Activated CD4-positive, alpha-beta T cell treated with anti-CD3 and anti-CD28 coated beads for 48 hours (primary cell): ENCODE data around the gene KRTAP9-6.
"Not testable (repeated sequence)": the region's sequence is repeated elsewhere in the genome, so short reads cannot be mapped to it uniquely, and the experiment has no call there.

Source experiments
- DNase-seq: peaks from one replicate; pipeline ENCODE4 v3.0.0-alpha.2; 2020

The KRTAP9-6 gene

GRCh38 chr17:41271858-41272257 is 6.7 kb downstream of the KRTAP9-6 start:
- no peak for DNase-seq

DNA sequence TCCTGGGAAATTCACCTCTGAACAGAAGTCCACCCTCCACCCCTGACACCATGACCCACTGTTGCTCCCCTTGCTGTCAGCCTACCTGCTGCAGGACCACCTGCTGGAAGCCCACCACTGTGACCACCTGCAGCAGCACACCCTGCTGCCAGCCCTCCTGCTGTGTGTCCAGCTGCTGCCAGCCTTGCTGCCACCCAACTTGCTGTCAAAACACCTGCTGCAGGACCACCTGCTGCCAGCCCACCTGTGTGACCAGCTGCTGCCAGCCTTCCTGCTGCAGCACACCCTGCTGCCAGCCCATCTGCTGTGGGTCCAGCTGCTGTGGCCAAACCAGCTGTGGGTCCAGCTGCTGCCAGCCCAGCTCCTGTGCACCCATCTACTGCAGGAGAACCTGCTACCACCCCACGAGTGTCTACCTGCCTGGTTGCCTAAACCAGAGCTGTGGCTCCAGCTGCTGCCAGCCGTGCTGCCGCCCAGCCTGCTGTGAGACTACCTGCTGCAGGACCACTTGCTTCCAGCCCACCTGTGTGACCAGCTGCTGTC is 10.5 kb downstream of the KRTAP9-6 start, which contains the start of gene KRTAP9-7:
Gene KRTAP9-7 (plus strand): TSS at position 51 of the 543 bp plus-strand sequence. CDS start 0 bp downstream, at position 51.
- not testable (repeated sequence) for DNase-seq

DNA sequence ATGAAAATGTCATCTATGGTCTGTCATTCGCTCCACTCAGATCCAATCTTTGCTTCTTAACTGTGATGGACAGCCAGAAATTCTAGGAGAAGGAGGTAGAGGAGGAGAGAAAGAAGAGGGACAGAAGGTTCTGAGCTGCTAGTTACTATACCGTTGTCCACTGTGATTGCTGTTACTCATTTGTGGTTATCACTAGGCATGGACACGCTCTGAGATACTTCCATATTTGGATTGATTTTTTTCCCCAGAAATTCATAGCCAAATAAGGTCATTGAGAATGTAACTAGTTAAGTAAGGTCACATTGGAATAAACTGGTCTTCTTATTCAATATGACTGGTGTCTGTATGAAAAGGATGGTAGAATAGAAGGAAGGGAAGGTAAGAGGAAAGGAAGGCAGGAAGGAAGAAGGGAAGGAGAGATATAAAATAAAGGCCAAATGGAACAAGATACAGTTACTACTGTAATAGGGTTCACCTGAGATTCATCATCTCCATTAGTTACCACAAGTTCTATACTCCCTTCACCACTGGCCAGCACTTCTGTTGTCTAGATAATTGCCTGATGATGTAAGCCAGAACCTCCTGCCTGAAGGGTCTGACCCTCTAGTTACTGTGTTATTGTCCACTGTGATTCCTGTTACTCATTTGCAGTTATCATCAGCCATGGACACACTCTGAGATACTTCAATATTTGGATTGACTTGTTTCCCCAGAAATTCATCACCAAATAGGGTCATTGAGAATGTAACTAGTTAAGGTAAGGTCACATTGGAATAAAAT is 13.2 kb downstream of the KRTAP9-6 start:
- DNase-seq = no peak

GRCh38 chr17:41284043-41284442 is 18.9 kb downstream of the KRTAP9-6 start:
- no peak for DNase-seq

GRCh38 chr17:41284546-41284945 is 19.4 kb downstream of the KRTAP9-6 start:
- DNase-seq = no peak

DNA sequence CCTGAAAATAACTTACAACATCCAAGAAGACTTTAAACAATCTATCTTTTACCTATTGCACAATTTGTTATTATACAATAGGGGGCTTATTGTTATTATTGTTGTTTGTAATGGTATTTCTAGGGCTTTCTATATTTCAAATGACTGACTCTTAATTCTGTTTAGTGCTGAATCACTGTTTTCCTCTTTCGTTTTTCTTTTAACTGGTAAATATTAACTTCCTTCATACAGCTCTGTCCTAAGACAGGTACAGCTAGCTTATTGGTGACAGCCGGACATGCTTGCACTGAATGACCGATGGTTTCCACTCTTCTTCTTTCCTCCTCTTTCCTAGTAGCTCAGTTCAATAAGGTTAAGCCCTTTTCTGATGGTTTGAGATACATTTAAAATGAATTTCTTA is 21.9 kb downstream of the KRTAP9-6 start:
- DNase-seq = no peak

GRCh38 chr17:41294016-41294415 is 28.8 kb downstream of the KRTAP9-6 start:
- no peak for DNase-seq

DNA sequence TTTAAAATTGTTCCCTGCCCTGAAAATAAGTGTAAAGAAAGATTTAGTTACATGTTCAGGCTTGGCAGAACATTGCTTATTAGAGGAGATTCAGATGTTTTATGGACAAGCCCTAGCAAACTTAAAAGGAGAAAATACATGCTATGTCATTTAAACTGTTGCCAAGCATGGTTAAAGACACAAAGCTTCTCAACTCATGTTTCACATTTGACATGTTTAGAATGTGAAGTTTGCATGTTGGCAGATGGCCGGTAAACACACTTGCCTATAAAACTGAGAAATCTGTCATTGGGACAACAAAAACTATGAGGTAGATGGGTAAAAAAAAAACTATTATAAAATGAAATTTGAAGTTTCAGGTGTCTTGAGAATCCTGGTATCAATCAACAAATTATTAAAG is 31.7 kb downstream of the KRTAP9-6 start:
- no peak for DNase-seq

- no peak for DNase-seq
These were observed 33.4 kb downstream of the KRTAP9-6 start for GRCh38 chr17:41298458-41299135.

GRCh38 chr17:41301204-41301790 is 36.1 kb downstream of the KRTAP9-6 start:
- DNase-seq = no peak

- DNase-seq = no peak
These were observed 37.0 kb downstream of the KRTAP9-6 start, which contains the start of gene KRTAP29-1 for GRCh38 chr17:41301916-41302901. Gene KRTAP29-1, minus strand, starts transcription at chr17:41302851. Its CDS starts 0 bp downstream, at chr17:41302851.

DNA sequence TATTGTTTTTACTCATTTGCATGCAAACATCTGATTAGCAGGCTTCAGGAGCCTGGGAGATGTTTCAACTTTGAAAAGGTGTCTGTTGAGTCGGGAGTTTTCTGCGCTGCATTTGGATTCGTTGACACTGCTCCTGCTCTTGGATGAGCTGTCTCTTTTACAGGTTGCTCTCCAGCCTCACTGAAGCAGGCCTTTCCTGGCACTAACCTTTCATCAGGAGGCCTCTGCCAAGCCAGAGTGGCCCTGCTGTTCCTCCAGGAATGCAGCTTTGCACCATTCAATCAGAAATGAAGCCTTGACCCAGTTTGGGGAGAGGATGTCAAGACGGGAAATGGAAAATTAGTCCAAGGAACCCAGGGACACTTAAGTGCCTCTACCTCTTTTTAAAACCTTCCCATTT is 37.8 kb downstream of the KRTAP9-6 start:
- no peak for DNase-seq

GRCh38 chr17:41304091-41304490 is 38.9 kb downstream of the KRTAP9-6 start:
- DNase-seq = no peak

- no peak for DNase-seq
These were observed 42.5 kb downstream of the KRTAP9-6 start for GRCh38 chr17:41307647-41308046.

- DNase-seq = peak; percentile 53
These were observed 43.2 kb downstream of the KRTAP9-6 start for GRCh38 chr17:41308251-41308917.

DNA sequence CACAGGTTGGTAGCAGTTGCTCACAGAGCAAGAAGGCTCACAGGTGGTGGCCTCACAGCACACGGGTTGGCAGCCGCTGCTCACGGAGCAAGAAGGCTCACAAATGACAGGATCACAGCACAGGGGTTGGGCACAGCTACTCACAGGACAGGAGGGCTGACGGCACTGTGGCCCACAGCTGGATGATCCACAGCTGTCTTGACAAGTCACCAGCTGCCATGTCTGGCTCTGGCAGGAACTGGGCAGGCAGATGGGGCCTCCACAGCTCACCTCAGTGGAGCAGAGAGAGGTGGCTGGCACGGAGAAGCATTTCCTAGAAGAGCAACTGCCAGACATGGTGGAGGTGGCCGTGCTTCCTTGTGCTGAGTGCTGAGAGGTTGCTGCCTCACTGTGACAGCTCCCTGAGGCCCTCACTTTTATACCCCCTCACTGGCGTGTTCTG is 43.8 kb downstream of the KRTAP9-6 start, which contains the start of gene KRTAP16-1:
Gene KRTAP16-1 (minus strand): TSS at position 392 of the 442 bp plus-strand sequence. CDS start 56 bp downstream, at position 336.
- DNase-seq = peak; percentile 47

- no peak for DNase-seq
These were observed 45.9 kb downstream of the KRTAP9-6 start for GRCh38 chr17:41311111-41311510.

GRCh38 chr17:41315204-41315794 is 50.1 kb downstream of the KRTAP9-6 start, which contains the start of gene KRTAP17-1:
Gene KRTAP17-1, minus strand, starts transcription at chr17:41315710. Its CDS starts 60 bp downstream, at chr17:41315650.
- no peak for DNase-seq
